IPS-20b (cell line): ENCODE results near the gene PHLPP1.
"Not testable (repeated sequence)": the region's sequence is repeated elsewhere in the genome, so short reads cannot be mapped to it uniquely, and the experiment has no call there.

Source experiments
- H3K27ac ChIP-seq: one replicate; pipeline ENCODE4 v1.5.1; 2013; ENCODE audit warnings: low read length
- H3K27me3 ChIP-seq: 2 replicates; pipeline ENCODE4 v1.6.1; 2013; ENCODE audit warnings: mild to moderate bottlenecking, low read length, inconsistent platforms; ENCODE audit not compliant: insufficient read depth
- H3K36me3 ChIP-seq: 2 replicates; pipeline ENCODE4 v1.6.1; 2013; ENCODE audit warnings: low read depth, mild to moderate bottlenecking, inconsistent platforms, low read length, moderate library complexity; ENCODE audit not compliant: insufficient read depth
- H3K4me1 ChIP-seq: 2 replicates; pipeline ENCODE4 v1.6.1; 2013; ENCODE audit warnings: mild to moderate bottlenecking, control low read depth, inconsistent platforms, low read length, moderate library complexity; ENCODE audit not compliant: insufficient read depth
- H3K4me3 ChIP-seq: 2 replicates; pipeline ENCODE4 v1.5.1; 2013; ENCODE audit warnings: mild to moderate bottlenecking, low read length, inconsistent platforms
- H3K9ac ChIP-seq: 2 replicates; pipeline ENCODE4 v1.6.1; 2013; ENCODE audit warnings: low read depth, mild to moderate bottlenecking, inconsistent platforms, low read length, moderate library complexity
- H3K9me3 ChIP-seq: 2 replicates; pipeline ENCODE4 v1.6.1; 2013; ENCODE audit warnings: mild to moderate bottlenecking, low read depth, low read length, inconsistent platforms; ENCODE audit not compliant: insufficient read depth

Gene PHLPP1

DNA sequence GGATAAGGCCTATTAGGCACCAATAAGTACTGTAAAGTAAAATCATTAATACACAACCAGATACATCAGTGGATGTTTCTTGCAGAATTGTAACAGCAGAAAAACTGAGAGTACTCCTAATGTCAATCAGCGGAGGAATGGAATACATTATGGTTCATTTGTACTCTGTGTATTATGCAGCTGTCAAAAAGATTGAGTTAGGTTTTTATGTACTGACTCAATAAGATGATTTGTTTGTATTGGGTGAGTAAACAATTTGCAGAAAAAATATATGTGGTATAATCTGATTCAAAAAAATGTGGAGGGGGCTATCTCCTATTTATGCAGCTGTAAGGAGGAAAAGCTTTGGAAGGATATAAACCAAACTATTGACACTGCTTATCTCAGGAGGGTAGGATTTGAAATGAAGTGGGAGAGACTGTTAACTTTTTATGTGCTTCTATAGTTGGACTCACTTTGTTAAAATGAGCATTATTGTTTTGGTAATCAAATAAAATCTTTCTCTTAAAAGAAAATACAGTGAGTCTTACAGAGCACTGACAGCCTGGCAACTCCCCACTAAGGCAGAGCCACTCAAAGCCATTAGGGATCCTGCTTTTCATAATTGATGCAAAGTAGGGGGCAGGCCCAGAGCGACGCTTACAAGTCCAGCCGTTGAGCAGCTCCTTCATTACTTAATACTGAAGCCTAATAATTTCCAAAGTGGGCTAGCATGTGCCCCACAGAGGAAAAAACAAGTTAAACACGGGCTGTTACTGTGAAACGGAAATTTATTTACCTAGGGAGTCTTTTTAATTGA is 168.8 kb downstream of the PHLPP1 start:
- H3K27ac ChIP-seq: no peak overlapping the region
- H3K9me3 ChIP-seq: no peaks in the 10 kb centered on the region
- no peaks in the 10 kb centered on the region for H3K36me3 ChIP-seq
- peaks cover 35% of the 10 kb centered on the region for H3K4me1 ChIP-seq
- no peak overlapping the region for H3K4me3 ChIP-seq
- H3K27me3 ChIP-seq: no peaks in the 10 kb centered on the region
- no peak overlapping the region for H3K9ac ChIP-seq

GRCh38 chr18:62885804-62886203 is 170.5 kb downstream of the PHLPP1 start:
- H3K4me1 ChIP-seq: peaks cover 24% of the 10 kb centered on the region
- no peaks in the 10 kb centered on the region for H3K27me3 ChIP-seq
- no peak overlapping the region for H3K9ac ChIP-seq

DNA sequence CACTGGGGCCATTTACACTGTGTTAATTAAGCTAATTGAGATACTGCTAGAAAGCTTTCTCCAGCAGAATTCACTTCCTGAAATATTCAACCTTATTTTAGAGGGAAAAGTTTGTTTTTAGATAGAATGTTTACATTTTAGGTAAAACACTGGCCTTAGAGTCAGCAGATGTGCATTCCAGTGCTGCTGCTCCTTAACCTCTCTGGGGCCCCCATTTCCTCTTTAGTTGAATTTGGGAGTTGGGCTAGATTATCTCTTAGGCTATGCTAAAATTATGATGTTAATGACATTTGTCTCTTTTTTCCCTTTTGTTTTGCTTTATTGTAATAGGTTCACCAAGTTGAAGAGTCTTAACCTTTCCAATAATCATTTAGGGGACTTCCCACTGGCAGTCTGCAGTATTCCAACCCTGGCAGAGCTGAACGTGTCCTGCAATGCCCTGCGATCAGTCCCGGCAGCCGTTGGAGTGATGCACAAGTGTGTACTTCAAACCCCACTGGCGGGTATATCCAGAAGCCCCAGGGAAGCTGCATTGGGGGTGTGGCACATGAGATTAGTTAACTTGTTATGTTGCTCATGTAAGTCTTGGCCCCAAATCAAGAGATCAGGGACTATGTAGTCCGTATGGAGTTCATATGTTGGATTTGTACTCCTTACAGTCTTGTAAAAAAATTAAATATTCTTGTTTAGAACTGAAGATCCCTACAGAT is 179.5 kb downstream of the PHLPP1 start:
- Histone ChIP-seq H3K9me3 (no peaks in the 10 kb centered on the region), H3K4me3 (no peak overlapping the region), H3K4me1 (peaks cover 3% of the 10 kb centered on the region; the same call in 1 of the 2 replicates), H3K9ac (no peak overlapping the region), H3K27ac (no peak overlapping the region), H3K36me3 (peaks cover 50% of the 10 kb centered on the region), H3K27me3 (no peaks in the 10 kb centered on the region)

More at GRCh38 chr18:62885804-62886203, 170.5 kb downstream of the PHLPP1 start:
- Histone ChIP-seq H3K9me3 (no peaks in the 10 kb centered on the region), H3K27ac (no peak overlapping the region), H3K36me3 (no peaks in the 10 kb centered on the region), H3K4me3 (no peak overlapping the region)

DNA sequence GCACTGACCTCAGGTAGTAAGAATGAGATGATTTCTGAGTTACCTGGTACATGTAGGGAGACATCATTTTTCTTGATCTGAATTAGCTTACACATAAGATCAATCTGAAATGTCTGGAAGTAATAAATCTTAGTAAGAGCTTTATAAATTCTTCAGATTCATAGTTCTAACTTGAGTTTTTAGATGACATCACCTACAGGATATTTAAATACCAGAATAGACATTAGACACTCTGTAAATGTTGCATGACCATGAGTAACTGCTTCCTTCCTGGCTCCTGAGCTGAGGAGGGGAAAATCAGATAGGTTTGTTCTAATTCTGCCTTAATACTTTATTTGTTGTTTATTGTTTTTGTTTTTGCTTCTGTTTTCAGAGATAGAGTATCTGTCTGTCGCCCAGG is 181.8 kb downstream of the PHLPP1 start:
- Histone ChIP-seq H3K27ac (no peak overlapping the region), H3K36me3 (peaks cover 61% of the 10 kb centered on the region)

DNA sequence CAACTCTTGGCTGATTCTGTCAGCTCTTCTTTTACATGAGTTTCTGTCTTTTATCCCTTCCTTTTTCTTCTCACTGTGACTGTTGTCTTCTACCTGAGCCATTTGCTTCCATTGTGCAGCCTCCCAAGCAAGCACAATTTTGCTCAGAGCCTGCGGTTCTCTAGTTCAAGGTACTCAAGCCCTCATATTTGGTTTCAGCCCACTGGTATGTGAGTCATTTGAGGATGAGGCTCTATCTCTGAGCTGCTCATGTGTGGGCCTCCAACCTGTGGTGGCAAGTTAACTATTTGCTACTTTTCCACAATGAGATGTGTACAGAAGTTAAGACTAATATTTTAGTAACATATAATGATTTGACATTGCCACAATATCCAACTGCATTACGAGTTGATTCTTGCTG is 183.0 kb downstream of the PHLPP1 start:
- H3K36me3 ChIP-seq: peaks cover 70% of the 10 kb centered on the region
- H3K27ac ChIP-seq: no peak overlapping the region
- H3K9me3 ChIP-seq: no peaks in the 10 kb centered on the region

More for the DNA sequence above, 181.8 kb downstream of the PHLPP1 start:
- Histone ChIP-seq H3K27me3 (no peaks in the 10 kb centered on the region), H3K9me3 (no peaks in the 10 kb centered on the region), H3K4me3 (no peak overlapping the region), H3K4me1 (peaks cover 3% of the 10 kb centered on the region; the same call in 1 of the 2 replicates), H3K9ac (no peak overlapping the region)

GRCh38 chr18:62899534-62899933 is 184.2 kb downstream of the PHLPP1 start:
- Histone ChIP-seq H3K9me3 (no peaks in the 10 kb centered on the region), H3K4me3 (no peak overlapping the region), H3K36me3 (peaks cover 82% of the 10 kb centered on the region), H3K4me1 (peaks cover under 1% of the 10 kb centered on the region; the same call in 1 of the 2 replicates), H3K9ac (no peak overlapping the region), H3K27ac (no peak overlapping the region), H3K27me3 (no peaks in the 10 kb centered on the region)

More for the DNA sequence above, 183.0 kb downstream of the PHLPP1 start:
- H3K9ac ChIP-seq: no peak overlapping the region
- H3K4me1 ChIP-seq: peaks cover 3% of the 10 kb centered on the region; the same call in 1 of the 2 replicates
- H3K4me3 ChIP-seq: no peak overlapping the region
- no peaks in the 10 kb centered on the region for H3K27me3 ChIP-seq

- H3K4me1 ChIP-seq: peaks cover 3% of the 10 kb centered on the region; the same call in 1 of the 2 replicates
- H3K27me3 ChIP-seq: no peaks in the 10 kb centered on the region
- H3K36me3 ChIP-seq: peaks cover 81% of the 10 kb centered on the region
- no peaks in the 10 kb centered on the region for H3K9me3 ChIP-seq
- no peak overlapping the region for H3K4me3 ChIP-seq
- no peak overlapping the region for H3K27ac ChIP-seq
- no peak overlapping the region for H3K9ac ChIP-seq
These were observed 185.0 kb downstream of the PHLPP1 start for GRCh38 chr18:62900132-62900883.

- Histone ChIP-seq H3K4me1 (peaks cover 3% of the 10 kb centered on the region; the same call in 1 of the 2 replicates), H3K36me3 (peaks cover 66% of the 10 kb centered on the region), H3K27me3 (no peaks in the 10 kb centered on the region), H3K4me3 (no peak overlapping the region), H3K9me3 (no peaks in the 10 kb centered on the region), H3K27ac (no peak overlapping the region), H3K9ac (no peak overlapping the region)
These were observed 187.4 kb downstream of the PHLPP1 start for GRCh38 chr18:62902776-62903175.

GRCh38 chr18:62904396-62905285 is 189.3 kb downstream of the PHLPP1 start:
- peaks cover 3% of the 10 kb centered on the region; the same call in 1 of the 2 replicates for H3K4me1 ChIP-seq
- H3K27ac ChIP-seq: no peak overlapping the region
- H3K36me3 ChIP-seq: peaks cover 50% of the 10 kb centered on the region
- no peak overlapping the region for H3K9ac ChIP-seq
- H3K27me3 ChIP-seq: no peaks in the 10 kb centered on the region
- H3K4me3 ChIP-seq: no peak overlapping the region
- no peaks in the 10 kb centered on the region for H3K9me3 ChIP-seq

- no peaks in the 10 kb centered on the region for H3K27me3 ChIP-seq
- no peak overlapping the region for H3K9ac ChIP-seq
- H3K4me1 ChIP-seq: no peaks in the 10 kb centered on the region
- no peak overlapping the region for H3K27ac ChIP-seq
- H3K9me3 ChIP-seq: no peaks in the 10 kb centered on the region
- no peak overlapping the region for H3K4me3 ChIP-seq
- peaks cover 27% of the 10 kb centered on the region for H3K36me3 ChIP-seq
These were observed 197.5 kb downstream of the PHLPP1 start for GRCh38 chr18:62912885-62913284.

- H3K36me3 ChIP-seq: peaks cover 27% of the 10 kb centered on the region
These were observed 198.5 kb downstream of the PHLPP1 start for GRCh38 chr18:62913824-62914223.

More at GRCh38 chr18:62913824-62914223, 198.5 kb downstream of the PHLPP1 start:
- not testable (repeated sequence) for H3K9ac ChIP-seq, H3K4me3 ChIP-seq, H3K4me1 ChIP-seq, H3K27me3 ChIP-seq, H3K27ac ChIP-seq, H3K9me3 ChIP-seq
